DMS114 treated with DMSO at 0.1 percent for 48 hours (cell line): ENCODE data around the gene FAM228A.
"Not testable (repeated sequence)": the region's sequence is repeated elsewhere in the genome, so short reads cannot be mapped to it uniquely, and the experiment has no call there.

Experiments used
- DNase-seq: peaks from one replicate; lab custom pipeline; 2025; ENCODE audit not compliant: unreplicated experiment; lab: John Stamatoyannopoulos, UW

Gene FAM228A

DNA sequence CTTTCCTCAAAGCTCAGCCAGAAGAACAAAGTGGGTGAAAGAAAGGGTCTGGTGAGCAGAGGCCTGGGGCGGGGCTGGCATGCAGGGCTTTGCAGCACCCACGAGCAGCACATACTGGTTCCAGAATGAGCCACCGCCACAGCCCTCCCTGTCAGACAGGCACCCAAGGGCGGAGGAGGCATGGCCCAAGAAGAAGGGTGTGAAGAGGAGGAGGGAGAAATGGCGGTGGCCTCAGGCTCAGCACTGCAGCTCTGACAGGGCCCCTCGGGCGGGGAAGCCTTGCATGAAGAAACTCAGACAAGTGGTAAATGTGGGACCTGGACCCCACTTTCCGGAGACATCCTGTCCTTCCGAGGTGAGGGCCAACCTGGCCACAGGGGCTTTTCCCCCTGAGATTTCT, 15.7 kb downstream of the FAM228A start:
- DNase-seq = no peak

DNA sequence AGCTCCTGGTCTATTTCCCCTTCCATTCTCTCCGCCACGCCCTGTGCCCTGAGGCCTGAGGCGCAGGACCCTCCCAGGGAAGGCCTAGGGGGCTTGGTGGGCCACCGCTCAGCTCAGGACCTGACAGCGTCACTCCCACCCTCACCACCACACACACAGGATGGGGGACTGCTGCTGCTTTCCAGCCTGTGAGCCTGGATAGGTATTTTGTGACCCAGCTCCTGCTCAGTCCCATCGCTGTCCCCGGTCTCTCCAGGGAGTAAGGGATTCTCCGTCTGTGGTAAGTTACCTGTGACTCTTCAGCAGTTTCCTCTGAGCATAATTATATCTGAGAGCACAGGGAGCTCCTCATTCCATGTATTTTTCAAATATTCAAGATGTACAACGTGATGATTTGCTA, 16.3 kb downstream of the FAM228A start:
- no peak for DNase-seq

DNA sequence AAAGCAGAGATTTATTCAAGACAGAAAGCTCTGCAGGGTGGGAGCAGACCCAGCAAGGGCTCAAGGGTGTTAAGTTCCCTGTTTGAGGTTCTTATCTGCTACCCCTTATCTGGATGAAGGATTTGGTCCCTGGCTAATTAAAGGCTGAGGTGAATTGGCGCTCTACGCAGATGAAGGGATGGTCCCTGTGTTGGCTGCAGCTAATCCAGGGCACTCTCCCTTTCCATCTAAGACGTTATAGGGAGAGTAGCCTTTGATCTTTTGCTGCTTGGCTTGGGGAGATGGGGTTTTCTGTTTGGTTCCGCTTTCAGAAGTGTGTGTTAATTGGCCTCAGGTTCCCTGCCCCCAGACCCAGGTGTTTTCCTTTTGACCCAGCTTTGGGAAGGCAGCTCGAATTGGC, 17.0 kb downstream of the FAM228A start:
- no peak for DNase-seq

DNA sequence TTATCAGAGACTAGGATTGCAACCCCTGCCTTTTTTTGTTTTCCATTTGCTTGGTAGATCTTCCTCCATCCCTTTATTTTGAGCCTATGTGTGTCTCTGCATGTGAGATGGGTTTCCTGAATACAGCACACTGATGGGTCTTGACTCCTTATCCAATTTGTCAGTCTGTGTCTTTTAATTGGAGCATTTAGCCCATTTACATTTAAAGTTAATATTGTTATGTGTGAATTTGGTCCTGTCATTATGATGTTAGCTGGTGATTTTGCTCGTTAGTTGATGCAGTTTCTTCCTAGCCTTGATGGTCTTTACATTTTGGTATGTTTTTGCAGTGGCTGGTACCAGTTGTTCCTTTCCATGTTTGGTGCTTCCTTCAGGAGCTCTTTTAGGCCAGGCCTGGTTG, 22.4 kb downstream of the FAM228A start:
- not testable (repeated sequence) for DNase-seq

DNA sequence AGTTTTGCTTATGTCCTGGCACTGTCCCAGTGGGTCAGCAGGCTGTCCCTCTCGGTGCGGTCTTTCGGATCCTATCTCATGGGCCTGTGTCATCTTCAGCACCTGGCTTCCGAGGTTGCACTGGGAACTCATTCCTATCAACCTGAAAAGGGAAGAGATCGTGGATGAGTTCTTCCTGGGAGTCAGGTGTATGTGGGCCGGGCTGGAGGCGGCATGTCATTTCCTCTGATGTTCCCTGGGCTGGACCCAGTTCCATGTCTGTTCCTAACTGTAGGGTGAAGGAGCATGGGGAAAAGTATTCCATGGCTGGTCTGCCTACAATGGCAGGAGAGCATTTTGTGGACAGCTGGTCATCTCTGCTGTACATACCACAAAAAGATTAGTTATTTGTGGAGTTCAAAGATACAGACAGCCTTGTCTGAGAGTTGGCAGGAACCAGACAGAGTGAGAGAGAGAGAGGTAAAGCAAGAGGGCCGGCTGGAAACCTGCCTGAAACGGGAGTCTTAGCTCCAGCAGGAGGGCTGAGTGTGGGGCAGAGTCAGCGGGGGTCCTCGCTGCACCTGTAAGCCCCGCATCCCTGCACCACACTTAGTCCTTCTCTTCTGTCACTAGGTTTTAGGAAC, 25.2 kb downstream of the FAM228A start:
- DNase-seq = no peak

DNA sequence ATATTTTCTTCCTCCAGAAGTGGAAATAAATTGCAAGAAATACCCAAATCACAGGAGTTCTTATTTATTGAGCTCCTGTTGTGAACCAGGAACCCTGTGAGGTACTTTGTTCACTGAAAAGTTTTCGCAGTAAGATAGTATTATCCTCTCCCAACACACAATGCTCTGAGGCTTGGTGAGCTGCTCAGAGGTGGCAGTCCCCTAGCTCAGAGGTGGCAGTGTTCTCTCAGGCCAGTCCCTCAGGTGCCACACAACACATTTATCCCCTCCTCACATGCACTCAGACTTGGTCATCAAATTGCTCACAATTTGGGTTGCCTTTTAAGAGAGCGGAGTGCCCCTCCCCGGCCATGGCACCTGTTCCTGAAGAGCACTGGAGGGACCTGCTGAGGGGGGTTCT, 25.9 kb downstream of the FAM228A start:
- DNase-seq = no peak

DNA sequence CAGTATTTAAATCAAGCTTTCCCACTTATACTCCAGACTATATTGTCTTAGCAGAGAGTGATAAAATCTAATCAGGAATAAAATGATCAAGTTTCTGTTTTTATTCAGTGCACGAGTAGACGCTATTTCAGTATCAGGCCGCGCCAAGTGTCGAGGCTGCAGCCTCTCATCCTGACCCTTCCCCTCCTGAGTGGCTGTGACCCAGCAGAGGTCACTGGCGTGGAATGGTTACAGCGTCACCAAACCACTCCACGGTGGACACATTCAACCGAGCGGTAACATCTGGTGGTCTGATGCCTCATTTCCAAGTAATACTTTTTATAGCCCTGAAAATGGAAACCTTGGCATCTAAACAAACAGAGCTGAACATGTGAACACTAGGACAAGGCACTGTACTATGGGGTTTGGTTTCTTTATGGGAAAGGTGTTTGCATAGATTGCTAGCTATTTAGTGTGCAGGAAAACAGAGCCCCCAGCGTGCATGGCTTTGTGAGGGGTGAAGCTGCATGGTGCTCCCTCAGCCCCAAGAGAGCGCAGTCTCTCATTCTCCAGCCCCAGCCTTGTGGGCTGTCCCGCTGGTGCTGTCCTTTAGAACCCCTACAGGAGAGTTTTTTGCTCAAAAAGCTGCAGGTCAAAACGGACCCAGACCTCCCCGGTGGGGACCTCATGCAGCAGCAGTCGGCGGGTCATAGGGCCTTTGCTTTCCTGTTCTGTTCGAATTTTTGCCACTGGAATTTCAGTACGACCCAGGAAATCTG, 28.4 kb downstream of the FAM228A start:
- DNase-seq = no peak

DNA sequence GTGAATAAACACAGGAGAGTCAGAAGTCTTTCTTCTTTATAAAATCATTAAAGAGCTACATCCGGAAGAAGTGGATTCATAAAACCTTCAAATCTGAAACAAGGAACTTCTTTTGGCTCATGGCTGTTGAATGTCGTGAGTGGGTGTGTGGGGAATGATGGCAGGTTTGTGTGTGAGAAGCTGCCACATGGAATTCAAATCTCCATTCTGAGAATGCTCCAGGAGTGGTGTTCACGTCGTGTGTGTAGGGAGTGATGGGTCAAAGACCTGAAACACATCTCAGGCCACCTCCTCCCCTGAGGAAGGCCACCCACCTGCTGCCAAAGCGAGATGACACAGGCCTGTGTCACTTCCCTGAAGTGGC, 28.9 kb downstream of the FAM228A start:
- no peak for DNase-seq

DNA sequence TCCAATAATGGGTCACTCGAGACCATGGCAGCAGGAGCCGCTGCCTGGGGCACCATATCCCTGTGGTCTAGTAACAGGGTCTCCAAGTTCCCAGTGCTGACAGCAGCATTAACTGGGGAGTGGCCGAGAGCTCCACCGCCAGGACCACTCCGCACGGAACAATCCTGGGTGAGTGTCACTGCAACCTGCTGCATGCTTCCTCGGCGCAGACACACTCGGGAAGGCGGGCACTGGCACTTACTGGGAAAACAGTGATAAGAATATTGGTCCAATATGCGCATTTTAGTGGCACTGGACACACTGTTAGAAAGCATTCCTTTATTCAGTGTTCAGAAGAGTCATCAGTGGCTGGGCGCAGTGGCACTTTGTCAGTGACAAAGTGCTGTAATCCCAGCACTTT, 29.7 kb downstream of the FAM228A start:
- DNase-seq = no peak

DNA sequence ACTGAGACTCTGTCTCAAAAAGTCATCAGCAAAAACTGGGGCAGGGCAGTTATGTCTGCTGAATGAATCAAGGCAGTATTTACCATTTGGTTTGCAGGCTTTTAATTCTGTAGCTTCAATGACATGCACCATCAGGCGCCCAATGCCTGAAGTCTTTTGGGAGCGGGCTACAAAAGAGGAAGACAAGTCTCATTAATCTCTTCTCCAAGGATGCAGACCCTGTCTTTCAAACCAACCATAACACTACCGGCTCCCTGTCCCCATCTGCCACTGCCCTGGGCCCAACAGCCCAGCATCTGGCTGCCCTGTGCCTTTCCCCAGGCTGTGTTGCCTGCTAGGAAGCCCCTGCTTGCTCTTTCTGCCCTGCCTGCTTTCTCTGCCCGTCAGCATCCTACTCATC, 30.3 kb downstream of the FAM228A start:
- no peak for DNase-seq

DNA sequence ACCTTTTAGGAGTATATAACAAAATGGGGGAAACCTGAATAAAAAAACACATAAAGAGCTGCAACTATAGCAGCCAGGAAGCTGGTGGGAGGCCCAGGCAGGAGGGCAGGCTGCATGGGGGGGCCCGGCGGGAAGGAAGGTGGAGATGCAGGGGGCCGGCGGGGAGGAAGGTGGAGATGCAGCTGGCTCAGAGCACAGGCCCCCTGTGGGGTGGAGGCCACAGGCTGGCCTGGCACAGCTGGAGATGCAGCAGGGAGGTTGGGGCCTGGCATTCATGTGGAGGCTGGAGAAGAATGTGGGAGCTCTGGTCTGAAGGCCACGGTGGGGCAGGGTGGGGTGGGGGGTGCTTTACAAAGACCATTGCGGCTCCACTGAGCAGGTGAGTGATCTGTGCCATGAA, 31.4 kb downstream of the FAM228A start:
- DNase-seq = no peak

DNA sequence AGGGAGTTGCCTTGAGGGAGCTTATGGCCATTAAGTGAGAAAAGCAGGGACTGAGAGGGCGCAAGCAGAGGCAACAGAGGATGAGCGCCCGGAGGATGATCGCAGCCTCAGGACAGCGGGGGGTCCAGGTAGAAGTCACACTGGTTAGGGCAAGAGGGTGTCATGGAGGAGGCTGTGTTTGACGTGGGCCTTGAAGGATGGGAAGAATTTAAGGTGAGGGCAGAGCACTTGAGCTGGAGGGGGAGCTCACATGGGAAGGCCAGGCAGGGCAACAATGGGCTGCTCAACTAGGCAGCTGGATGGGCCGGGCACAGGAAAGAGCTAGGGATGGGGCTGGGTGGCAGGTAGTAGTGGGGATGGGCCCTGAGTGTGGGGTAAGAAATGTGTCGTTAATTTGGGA, 31.9 kb downstream of the FAM228A start:
- DNase-seq = no peak

DNA sequence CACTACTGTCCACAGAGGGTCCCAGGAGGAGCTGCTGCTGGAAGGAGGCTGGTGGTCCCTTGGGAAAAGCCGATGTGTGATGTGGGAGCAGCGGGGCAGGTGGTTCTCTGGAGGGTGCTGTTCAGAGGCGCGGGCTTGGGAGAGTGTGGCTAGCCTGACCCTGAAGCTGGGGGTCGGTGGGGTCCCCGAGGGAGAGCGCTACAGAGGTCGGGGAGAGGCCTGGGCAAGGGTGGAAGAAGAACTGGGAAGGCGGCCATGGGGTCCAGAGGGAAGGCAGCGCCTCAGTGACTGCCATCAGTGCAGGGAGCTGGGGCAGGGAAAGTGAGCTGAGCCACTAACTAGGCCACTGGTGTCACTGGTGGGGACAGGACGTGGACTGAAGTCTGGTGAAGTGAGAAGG, 32.5 kb downstream of the FAM228A start:
- no peak for DNase-seq

DNA sequence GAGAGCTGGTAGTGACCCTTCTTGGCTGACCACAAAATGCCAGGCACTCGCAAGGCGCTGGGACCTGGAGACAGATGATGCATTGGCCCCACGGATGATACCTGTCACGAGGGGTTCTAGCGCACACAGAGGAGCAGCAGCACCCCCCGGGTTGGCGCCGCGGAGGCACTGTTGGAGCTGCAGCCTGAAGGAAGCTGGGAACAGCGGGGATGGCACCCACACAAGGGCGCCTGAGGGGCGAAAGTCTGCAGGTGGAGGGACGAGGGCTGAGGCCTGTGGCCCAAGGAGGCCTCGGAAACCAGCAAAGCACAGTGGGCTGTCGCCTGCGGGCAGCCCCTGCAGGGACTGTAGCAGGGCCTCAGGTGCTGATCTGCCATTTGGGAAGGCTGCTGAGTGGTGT, 33.6 kb downstream of the FAM228A start:
- DNase-seq = no peak

DNA sequence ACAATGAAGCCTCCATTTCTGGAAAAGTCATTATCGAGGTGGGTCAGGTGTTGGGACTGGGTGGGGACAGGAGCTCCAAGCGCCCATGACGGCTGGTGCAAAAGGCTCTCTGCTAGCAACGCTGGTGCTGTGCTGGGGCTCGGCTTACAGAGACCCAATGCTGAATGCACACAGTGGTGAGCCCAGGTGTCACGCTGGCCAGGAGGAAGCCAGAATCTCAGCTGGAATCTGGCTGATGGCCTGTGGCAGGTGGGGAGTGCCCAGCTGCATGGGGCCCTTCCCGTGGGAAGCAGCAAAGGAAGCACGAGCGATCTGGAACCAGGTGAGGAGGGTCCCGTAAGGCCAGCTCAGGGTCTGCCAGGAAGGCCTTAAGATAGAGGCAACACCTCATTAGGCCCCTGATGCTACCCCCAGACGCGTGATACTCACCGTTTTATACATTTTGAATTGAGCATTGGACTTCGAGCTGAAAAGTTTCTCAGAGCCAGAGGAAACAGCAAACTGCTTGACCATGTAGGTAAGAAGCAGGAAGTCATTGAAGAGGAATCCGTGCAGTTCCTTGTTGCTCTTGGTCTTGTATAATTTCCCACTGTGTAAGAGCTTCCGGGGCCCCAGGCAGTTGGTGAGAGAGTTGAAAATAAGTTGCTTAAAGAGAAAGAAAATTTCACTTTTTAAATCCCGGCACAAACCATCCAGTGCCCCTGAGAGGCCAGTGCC, 34.7 kb downstream of the FAM228A start:
- DNase-seq = no peak

DNA sequence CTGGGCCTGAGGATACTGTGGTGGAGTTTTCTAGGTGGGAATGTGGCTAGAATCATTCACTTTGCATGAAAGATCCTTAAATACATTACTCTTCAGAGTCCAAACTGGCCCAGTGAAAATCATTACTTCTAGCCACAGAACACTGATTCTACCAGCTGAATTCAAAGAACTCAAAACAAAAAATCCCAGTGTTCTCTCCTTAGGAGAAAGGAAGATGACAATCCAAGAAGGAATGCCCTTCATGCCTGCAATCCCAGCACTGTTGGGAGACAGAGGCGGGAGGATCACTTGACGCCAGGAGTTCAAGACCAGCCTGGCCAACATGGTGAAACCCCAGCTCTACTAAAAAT, 35.2 kb downstream of the FAM228A start:
- no peak for DNase-seq

DNA sequence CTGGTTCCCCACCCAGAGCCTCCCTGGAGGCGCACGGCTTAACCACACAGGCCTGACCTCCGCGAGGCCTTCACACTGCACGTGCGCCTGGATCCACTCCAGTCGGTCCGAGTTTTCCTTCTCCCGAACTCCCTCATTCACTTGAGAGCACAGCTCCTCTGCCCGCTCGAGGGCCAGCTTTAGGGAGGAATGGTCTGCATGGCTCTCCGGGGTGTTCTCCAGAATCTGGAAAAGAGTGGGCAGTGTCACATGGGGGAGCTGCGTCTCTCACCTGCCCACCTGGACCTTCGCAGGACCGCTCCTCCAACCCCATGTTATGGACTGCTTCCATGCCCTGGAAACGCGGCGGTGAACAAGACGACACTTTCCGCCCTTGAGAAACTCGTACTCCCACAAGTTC, 35.9 kb downstream of the FAM228A start:
- DNase-seq = no peak

DNA sequence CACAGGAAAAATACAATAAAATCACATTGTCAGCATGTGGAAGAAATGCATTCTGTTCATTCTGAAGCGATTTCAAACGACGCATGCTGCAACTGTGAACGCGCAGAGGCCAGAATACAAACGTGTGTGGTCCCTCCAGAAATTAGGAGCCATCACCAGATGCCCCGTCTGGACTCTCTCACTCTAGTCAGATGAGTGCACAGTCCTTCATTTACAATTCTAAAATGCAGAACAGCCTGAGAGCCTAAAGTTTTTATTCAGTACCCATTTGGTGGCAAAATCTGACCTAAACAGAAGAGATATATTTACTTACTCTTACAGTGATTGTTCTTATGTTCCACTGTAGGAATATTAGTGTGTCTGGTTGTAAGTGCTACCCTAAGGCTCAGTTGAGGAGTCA, 36.6 kb downstream of the FAM228A start:
- no peak for DNase-seq

DNA sequence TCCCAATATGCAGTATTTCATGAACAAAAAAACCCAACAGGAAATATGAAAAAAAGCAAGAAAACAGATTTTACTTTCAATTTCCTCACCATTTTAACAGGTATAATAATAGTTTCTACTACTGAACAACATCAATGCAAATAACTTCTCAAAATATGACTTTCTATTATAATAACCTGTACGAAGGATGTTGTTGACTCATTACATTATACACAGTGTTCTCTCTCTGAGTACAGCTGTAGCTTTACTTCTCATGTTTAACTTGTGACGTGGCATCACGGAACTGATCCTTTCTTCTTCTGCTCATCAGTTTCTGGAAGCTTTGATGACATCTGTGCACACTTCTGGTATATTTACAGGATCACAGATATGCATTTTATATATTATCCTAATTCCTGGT, 40.0 kb downstream of the FAM228A start:
- no peak for DNase-seq

DNA sequence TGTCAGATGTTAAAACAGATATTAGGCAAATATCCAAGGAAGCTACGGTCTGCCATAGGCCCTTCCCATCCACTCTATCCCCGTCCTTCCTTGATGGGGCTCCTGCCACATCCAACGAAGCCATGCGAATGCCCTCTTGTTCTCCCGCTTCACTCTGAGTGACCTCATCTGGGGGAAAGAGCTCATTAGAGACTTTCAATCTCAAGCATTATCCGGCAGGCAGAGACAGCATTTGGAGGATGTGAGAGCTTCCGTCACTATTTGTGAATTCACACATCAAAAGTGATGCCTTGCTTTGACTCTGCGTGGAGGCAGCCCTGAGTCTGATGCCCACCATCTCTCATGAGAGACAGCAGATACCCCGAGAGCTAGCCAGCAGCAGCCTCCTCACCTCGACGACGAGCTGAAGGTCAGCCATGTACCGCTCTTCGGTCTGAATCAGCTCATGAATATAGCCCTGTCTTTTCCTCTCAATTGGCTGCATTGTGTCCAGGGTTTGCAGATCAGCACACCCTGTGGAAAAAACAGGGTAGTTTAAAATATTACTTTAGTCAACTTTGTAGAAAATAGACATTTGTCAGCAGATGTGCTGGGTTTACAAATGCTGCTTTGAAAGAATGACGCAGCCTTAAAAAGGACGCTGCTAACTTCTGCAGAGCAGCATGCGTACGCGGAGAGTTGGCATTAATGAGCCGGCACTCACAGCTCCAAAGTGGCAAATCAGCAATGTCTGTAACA, 45.9 kb downstream of the FAM228A start:
- DNase-seq = no peak

DNA sequence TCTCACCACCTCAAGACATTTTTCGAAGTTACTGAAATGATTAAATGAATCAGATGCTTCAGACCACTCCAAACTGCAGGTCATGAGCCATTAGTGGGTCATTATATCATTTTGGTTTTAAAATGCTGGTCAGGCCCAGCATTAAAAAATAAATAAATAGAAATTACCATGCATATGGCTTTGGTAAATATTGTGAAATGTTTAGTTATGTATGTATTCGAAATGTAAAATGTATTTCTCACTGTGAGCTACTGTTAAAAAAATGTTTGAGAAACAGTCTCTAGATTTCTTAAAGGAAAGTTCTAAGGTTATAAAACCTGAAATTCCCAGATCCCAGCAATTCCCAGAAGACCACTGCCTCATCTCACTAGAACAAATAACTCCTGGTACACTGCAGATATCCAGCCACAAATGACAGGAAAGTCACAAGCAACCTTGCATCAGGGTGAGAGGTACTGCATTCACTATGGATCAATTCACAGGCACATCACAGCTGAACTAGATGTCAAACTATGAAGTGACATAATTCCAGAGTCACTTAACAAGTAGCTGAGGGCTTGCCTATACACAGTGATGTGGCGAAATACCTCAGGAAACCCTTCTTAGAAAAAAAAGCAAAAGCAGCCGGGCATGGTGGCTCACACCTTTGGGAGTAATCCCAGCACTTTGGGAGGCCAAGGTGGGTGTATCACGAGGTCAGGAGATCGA, 46.6 kb downstream of the FAM228A start:
- DNase-seq = no peak
